Sigmoid colon (tissue), 7 donors: ENCODE measurements around the gene CRYBB2. TPM values are rescaled to one million over a fixed set of nuclear protein-coding genes. Genes with fewer than 3 reads are reported as not detected.

Experiments
- DNase-seq: peaks from one replicate; pipeline ENCODE4 v3.0.0-alpha.2; 2019
- H3K27ac ChIP-seq, 4 donors: fragments of 200-600 bp; sonication (generic); one replicate each; pipeline ENCODE4 v1.5.1; 2016 to 2019; ENCODE audit warnings: mild to moderate bottlenecking in 1 of 4
- H3K27me3 ChIP-seq, 3 donors: fragments of 200-600 bp; sonication (generic); one replicate each; pipeline ENCODE4 v1.5.1; 2019; ENCODE audit warnings: mild to moderate bottlenecking in 1 of 3
- H3K36me3 ChIP-seq, 4 donors: fragments of 200-600 bp; sonication (generic); one replicate each; pipeline ENCODE4 v1.5.1; 2016 to 2019
- H3K4me1 ChIP-seq, 4 donors: fragments of 200-600 bp; sonication (generic); one replicate each; pipeline ENCODE4 v1.5.1; 2017 to 2019
- H3K4me3 ChIP-seq, 4 donors: fragments of 200-600 bp; sonication (generic); one replicate each; pipeline ENCODE4 v1.5.1; 2017 to 2019; ENCODE audit warnings: mild to moderate bottlenecking in 2 of 4, moderate library complexity in 1 of 4
- H3K9me3 ChIP-seq, 4 donors: fragments of 200-600 bp in 3 of 4; sonication (generic) in 3 of 4; one replicate each; pipeline versions ENCODE4 v1.5.1 to v1.6.1; 2013 to 2019
- EP300 ChIP-seq, 4 donors: sonication (generic); formaldehyde crosslinking; IDR thresholded peaks; one replicate each; pipeline ENCODE4 v1.6.1; 2017; ENCODE audit warnings: antibody characterized with exemption in 4 of 4
- POLR2A ChIP-seq, 2 donors: fragments of 450-650 bp; IDR thresholded peaks; one replicate each; pipeline ENCODE4 v1.6.1; 2016; ENCODE audit warnings: antibody characterized with exemption in 2 of 2, mild to moderate bottlenecking in 2 of 2, moderate library complexity in 2 of 2
- POLR2AphosphoS5 ChIP-seq, 4 donors: sonication (generic); formaldehyde crosslinking; IDR thresholded peaks; one replicate each; pipeline ENCODE4 v1.6.1; 2017; ENCODE audit warnings: antibody characterized with exemption in 4 of 4
- WGBS, 2 donors: extraction: QIAGEN DNeasy Blood & Tissue Kit; methylation state at CpG; one replicate each; pipeline ENCODE4 v1.1.7; 2013; 5-methylcytosine and 5-hydroxymethylcytosine counted together
- intact Hi-C: fragments of 100-400 bp; cut with DNase I; formaldehyde crosslinking; loops from one replicate; pipeline ENCODE4 v1.15.1; 2023
- polyA plus RNA-seq, 3 donors: library from polyadenylated mRNA; stranded (reverse); fragments of 200-250 nt; gene quantifications; one replicate each; pipeline ENCODE4 v1.2.3, GENCODE V29; 2013
- total RNA-seq, 4 donors: library from RNA; depleted of rRNA; stranded (reverse); fragments of >200 nt; gene quantifications; one replicate each; pipeline ENCODE4 v1.1.0, GENCODE V29; 2016
- TF ChIP-seq, protein P1 (sequence below), 4 experiments: fragments of 450-650 bp in 3 of 4; fragments of 200-600 bp in 1 of 4; IDR thresholded peaks; one replicate each; pipeline ENCODE4 v1.5.1; 2016 to 2019; ENCODE audit warnings: antibody characterized with exemption in 4 of 4, mild to moderate bottlenecking in 3 of 4, moderate library complexity in 2 of 4
- donor health status: healthy with polysubstance abuse.
- donor health status: Bipolar disorder and iron deficiency.
- donor health status: healthy.

Gene CRYBB2
- total and polyA plus RNA-seq, 7 donors, result 0.32 to 1.1 TPM; not detected in 5

- no peaks in the 10 kb centered on the region for H3K4me1 ChIP-seq
- no peak for DNase-seq
- no peaks in the 10 kb centered on the region for H3K27me3 ChIP-seq
- H3K27ac ChIP-seq, result no peak overlapping the region
- WGBS, 2 donors, result 68 to 75% methylated on average over 3 of the region's 3 CpGs
- no peaks in the 10 kb centered on the region for H3K36me3 ChIP-seq
- peaks cover 0 to 3% (median 1%) of the 10 kb centered on the region in 4 donors for H3K9me3 ChIP-seq
- no peak overlapping the region for H3K4me3 ChIP-seq
- no peak for TF ChIP-seq EP300 (IDR thresholded peaks at IDR 0.05)
- TF ChIP-seq, protein P1, sequence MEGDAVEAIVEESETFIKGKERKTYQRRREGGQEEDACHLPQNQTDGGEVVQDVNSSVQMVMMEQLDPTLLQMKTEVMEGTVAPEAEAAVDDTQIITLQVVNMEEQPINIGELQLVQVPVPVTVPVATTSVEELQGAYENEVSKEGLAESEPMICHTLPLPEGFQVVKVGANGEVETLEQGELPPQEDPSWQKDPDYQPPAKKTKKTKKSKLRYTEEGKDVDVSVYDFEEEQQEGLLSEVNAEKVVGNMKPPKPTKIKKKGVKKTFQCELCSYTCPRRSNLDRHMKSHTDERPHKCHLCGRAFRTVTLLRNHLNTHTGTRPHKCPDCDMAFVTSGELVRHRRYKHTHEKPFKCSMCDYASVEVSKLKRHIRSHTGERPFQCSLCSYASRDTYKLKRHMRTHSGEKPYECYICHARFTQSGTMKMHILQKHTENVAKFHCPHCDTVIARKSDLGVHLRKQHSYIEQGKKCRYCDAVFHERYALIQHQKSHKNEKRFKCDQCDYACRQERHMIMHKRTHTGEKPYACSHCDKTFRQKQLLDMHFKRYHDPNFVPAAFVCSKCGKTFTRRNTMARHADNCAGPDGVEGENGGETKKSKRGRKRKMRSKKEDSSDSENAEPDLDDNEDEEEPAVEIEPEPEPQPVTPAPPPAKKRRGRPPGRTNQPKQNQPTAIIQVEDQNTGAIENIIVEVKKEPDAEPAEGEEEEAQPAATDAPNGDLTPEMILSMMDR (IDR thresholded peaks at IDR 0.05), result no peak
- TF ChIP-seq POLR2A (IDR thresholded peaks at IDR 0.05), result no peak
- TF ChIP-seq POLR2AphosphoS5 (IDR thresholded peaks at IDR 0.05), result no peak
- intact Hi-C loops, result no loop called here
Observed at GRCh38 chr22:25213221-25213620, 6.2 kb upstream of the CRYBB2 start.

DNA sequence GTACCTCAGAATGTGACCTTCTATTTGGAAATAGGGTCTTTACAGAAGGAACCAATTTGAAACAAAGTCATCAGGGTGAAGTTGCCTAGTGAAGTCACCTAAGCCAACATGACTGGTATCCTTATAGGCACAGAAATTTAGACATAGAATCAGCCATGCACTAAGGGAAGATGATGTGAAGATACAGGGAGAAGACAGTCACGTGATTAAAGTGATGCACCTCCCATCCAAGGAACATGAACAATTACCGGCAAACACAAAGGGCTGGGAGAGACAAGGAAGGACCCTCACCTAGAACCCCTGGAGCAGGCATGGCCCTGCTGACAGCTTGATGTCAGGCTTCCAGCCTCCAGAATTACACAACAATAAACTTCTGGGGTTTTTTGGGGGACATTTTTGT is 3.2 kb upstream of the CRYBB2 start:
- WGBS, 2 donors, result 79 to 93% methylated on average over 2 of the region's 2 CpGs

DNA sequence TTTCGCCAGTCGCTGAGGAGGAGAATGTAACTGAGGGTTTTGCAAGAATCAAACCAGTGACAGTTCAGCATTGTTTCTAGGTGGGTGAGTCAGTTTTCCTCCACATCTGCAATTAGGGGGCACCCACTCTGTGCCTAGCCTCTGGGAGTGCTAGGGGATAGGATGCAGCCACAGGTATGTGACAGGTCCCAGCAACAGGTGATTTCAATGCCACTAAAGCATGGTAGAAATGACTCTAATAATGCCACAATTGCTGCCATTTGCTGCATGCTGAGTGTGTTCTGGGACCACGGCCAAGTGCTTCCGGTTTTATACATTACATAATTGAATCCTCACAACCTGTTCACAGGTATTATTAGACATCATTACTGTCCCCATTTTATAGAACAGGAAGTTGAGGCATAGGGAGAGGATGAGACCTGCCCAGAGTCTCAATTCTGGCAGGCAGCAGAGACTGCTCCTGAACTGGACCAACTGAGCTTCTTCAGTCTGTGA is 556 bp downstream of the CRYBB2 start:
- no peak for TF ChIP-seq POLR2A (IDR thresholded peaks at IDR 0.05)
- TF ChIP-seq POLR2AphosphoS5 (IDR thresholded peaks at IDR 0.05), result no peak
- TF ChIP-seq, protein P1 (IDR thresholded peaks at IDR 0.05), result no peak
- TF ChIP-seq EP300 (IDR thresholded peaks at IDR 0.05), result no peak
- no peaks in the 10 kb centered on the region for H3K9me3 ChIP-seq
- DNase-seq, result no peak
- no peaks in the 10 kb centered on the region for H3K36me3 ChIP-seq
- H3K27ac ChIP-seq, result no peak overlapping the region
- H3K27me3 ChIP-seq, result peaks cover 0 to 14% (median 0%) of the 10 kb centered on the region in 3 donors
- intact Hi-C loops, result no loop called here
- 47 to 68% methylated on average over 4 of the region's 4 CpGs for WGBS, 2 donors
- H3K4me3 ChIP-seq, result no peak overlapping the region
- H3K4me1 ChIP-seq, result no peaks in the 10 kb centered on the region

More for the DNA sequence above, 3.2 kb upstream of the CRYBB2 start:
- intact Hi-C loops, result no loop called here
- Histone ChIP-seq H3K4me3 (no peak overlapping the region), H3K27me3 (peaks cover 0 to 4% (median 0%) of the 10 kb centered on the region in 3 donors), H3K9me3 (peaks cover 0 to 3% (median 1%) of the 10 kb centered on the region in 4 donors), H3K36me3 (no peaks in the 10 kb centered on the region), H3K27ac (no peak overlapping the region), H3K4me1 (no peaks in the 10 kb centered on the region)
- DNase-seq, result no peak
- TF ChIP-seq POLR2A (IDR thresholded peaks at IDR 0.05) (no peak), POLR2AphosphoS5 (IDR thresholded peaks at IDR 0.05) (no peak)
- TF ChIP-seq, protein P1 (IDR thresholded peaks at IDR 0.05), result no peak

DNA sequence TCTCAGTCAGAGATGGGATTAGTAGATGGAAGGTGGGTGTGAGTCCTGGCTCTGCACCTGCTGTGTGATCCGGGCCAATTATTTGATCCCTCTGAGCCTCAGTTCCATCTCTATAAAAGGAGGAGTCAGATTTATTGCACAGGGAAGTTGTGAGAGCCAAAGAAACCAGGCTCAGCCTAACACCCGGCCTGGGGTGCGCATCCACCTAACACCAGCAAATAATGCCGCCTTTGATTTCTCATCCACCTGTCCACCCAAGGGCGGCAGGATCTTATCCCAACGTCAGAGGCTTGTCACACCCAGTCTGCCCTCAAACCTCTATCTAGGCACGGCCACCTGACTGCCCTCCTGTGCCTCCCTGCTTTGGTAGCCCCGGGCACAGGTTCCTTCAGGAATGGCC is 2.4 kb downstream of the CRYBB2 start:
- H3K27me3 ChIP-seq, result peaks cover 0 to 21% (median 0%) of the 10 kb centered on the region in 3 donors
- no peaks in the 10 kb centered on the region for H3K4me1 ChIP-seq
- no peak for DNase-seq
- intact Hi-C loops, result no loop called here
- H3K27ac ChIP-seq, result no peak overlapping the region
- no peak overlapping the region for H3K4me3 ChIP-seq
- TF ChIP-seq EP300 (IDR thresholded peaks at IDR 0.05) (no peak), POLR2A (IDR thresholded peaks at IDR 0.05) (no peak), POLR2AphosphoS5 (IDR thresholded peaks at IDR 0.05) (no peak)
- TF ChIP-seq, protein P1 (IDR thresholded peaks at IDR 0.05), result no peak
- H3K9me3 ChIP-seq, result no peaks in the 10 kb centered on the region
- 13 to 67% methylated on average over 8 of the region's 8 CpGs for WGBS, 2 donors
- no peaks in the 10 kb centered on the region for H3K36me3 ChIP-seq

DNA sequence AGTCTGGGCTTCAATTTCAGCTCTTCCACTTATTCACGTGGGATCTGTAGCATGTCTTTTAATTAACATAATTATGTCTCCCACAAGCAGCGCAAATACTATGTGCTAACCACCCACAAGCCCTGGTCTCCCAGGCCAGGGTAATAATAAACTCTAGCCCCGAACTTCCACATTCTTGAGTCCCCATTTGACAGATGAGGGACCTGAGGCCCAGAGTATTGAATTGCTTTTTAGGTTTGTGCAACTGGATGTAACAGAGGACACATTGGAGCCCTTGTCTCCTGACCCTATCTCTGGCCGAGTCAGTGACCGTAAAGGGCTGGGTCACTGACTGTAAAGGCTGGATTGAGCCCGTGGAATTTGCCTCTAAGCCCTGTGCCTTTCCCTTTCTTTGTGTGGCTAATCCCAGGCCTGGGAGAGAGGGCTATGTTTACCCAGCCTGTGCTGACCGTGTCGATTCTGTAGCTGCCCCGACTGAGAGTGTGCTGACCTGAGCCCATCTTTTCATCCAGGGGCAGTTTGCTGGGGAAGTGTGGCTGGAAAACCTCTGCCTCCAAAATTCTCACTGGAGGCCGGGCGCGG is 3.9 kb downstream of the CRYBB2 start:
- Histone ChIP-seq H3K9me3 (no peaks in the 10 kb centered on the region), H3K4me3 (no peak overlapping the region), H3K27ac (no peak overlapping the region), H3K27me3 (peaks cover 0 to 21% (median 0%) of the 10 kb centered on the region in 3 donors), H3K36me3 (no peaks in the 10 kb centered on the region), H3K4me1 (no peaks in the 10 kb centered on the region)
- DNase-seq, result no peak
- TF ChIP-seq POLR2A (IDR thresholded peaks at IDR 0.05) (no peak), POLR2AphosphoS5 (IDR thresholded peaks at IDR 0.05) (no peak), EP300 (IDR thresholded peaks at IDR 0.05) (no peak)
- TF ChIP-seq, protein P1 (IDR thresholded peaks at IDR 0.05), result no peak
- intact Hi-C loops, result no loop called here
- 80 to 82% methylated on average over 12 of the region's 12 CpGs for WGBS, 2 donors
